H1 (cell line): Measurements from ENCODE around the gene PIK3CG.

Source experiments
- CHD2 ChIP-seq: IDR thresholded peaks from 2 replicates; pipeline ENCODE4 v1.6.1; 2012; ENCODE audit warnings: low read length, improper control_type of control experiment
- EZH2 ChIP-seq: fragments of 200-600 bp; sonication (generic); IDR thresholded peaks from 2 replicates; pipeline ENCODE4 v1.7.1; 2012; ENCODE audit warnings: low read depth, mild to moderate bottlenecking, moderate library complexity, low read length, inconsistent platforms; ENCODE audit not compliant: severe bottlenecking
- NRF1 ChIP-seq: IDR thresholded peaks from 2 replicates; pipeline ENCODE4 v1.6.1; 2011; ENCODE audit warnings: mild to moderate bottlenecking, low read depth, low read length, improper control_type of control experiment
- SP1 ChIP-seq: IDR thresholded peaks from 2 replicates; pipeline ENCODE4 v1.6.1; 2011; ENCODE audit warnings: low read depth, low read length
- TCF12 ChIP-seq: IDR thresholded peaks from 2 replicates; pipeline ENCODE4 v1.6.1; 2011; ENCODE audit warnings: low read depth, mild to moderate bottlenecking, low read length
- TF ChIP-seq, protein P1 (sequence below), 3 experiments: IDR thresholded peaks; 1 replicate in 2 of 3; 2 replicates in 1 of 3; pipeline versions ENCODE4 v1.5.1 to v1.6.1; 2011; ENCODE audit warnings: low read length in 3 of 3, mild to moderate bottlenecking in 3 of 3, inconsistent platforms in 2 of 3, low read depth in 1 of 3, moderate library complexity in 1 of 3; ENCODE audit not compliant: insufficient read depth in 1 of 3; ENCODE audit errors: control extremely low read depth in 1 of 3
- TF ChIP-seq, protein P2 (sequence below): IDR thresholded peaks from 2 replicates; pipeline ENCODE4 v1.6.1; 2012; ENCODE audit warnings: inconsistent platforms

GRCh38 chr7:106926892-106927291, 61.8 kb downstream of the PIK3CG start:
- TF ChIP-seq NRF1 (no peak), SP1 (no peak), TCF12 (no peak), EZH2 (no peak), CHD2 (no peak)
- TF ChIP-seq, protein P1, sequence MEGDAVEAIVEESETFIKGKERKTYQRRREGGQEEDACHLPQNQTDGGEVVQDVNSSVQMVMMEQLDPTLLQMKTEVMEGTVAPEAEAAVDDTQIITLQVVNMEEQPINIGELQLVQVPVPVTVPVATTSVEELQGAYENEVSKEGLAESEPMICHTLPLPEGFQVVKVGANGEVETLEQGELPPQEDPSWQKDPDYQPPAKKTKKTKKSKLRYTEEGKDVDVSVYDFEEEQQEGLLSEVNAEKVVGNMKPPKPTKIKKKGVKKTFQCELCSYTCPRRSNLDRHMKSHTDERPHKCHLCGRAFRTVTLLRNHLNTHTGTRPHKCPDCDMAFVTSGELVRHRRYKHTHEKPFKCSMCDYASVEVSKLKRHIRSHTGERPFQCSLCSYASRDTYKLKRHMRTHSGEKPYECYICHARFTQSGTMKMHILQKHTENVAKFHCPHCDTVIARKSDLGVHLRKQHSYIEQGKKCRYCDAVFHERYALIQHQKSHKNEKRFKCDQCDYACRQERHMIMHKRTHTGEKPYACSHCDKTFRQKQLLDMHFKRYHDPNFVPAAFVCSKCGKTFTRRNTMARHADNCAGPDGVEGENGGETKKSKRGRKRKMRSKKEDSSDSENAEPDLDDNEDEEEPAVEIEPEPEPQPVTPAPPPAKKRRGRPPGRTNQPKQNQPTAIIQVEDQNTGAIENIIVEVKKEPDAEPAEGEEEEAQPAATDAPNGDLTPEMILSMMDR (IDR thresholded peaks at IDR 0.05; ENCODE audit: control extremely low read depth in 1 of 3, insufficient read depth in 1 of 3, low read depth in 1 of 3, low read length in 3 of 3): no peak
- TF ChIP-seq, protein P2, sequence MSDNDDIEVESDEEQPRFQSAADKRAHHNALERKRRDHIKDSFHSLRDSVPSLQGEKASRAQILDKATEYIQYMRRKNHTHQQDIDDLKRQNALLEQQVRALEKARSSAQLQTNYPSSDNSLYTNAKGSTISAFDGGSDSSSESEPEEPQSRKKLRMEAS: no peak
